NOMO-1 treated with dmso at 0.1 percent for 144 hours (cell line): Measurements from ENCODE around the gene CKAP2.
"Not testable (repeated sequence)": the region's sequence is repeated elsewhere in the genome, so short reads cannot be mapped to it uniquely, and the experiment has no call there.

Source experiments
- DNase-seq: peaks from one replicate; lab custom pipeline; 2025; ENCODE audit not compliant: unreplicated experiment; lab: John Stamatoyannopoulos, UW

CKAP2 gene

DNA sequence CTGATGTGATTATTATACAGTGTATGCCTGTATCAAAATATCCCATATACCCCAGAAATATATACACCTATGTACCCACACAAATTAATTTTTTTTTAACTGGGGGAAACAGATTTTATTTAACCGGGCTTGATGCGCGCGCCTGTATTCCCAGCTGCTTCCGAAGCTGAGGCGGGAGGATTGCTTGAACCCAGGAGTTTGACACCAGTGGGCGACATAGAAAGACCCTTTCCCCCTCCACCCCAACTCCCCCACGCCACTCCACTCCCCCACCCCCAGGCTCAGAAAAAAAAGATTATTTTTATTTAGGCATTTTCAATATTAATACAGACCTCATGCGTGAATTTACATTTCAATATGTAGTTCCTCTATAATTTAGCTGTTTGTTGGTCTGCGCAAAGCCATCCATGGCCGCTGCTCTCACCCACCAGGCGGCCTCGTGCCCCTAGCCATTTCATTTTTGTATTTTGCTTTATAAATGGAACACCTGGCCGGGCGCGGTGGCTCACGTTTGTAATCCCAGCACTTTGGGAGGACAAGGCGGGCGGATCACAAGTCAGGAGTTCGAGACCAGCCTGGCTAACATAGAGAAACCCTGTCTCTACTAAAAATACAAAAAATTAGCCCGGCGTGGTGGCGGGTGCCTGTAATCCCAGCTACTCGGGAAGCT, 4.0 kb upstream of the CKAP2 start:
- no peak for DNase-seq

DNA sequence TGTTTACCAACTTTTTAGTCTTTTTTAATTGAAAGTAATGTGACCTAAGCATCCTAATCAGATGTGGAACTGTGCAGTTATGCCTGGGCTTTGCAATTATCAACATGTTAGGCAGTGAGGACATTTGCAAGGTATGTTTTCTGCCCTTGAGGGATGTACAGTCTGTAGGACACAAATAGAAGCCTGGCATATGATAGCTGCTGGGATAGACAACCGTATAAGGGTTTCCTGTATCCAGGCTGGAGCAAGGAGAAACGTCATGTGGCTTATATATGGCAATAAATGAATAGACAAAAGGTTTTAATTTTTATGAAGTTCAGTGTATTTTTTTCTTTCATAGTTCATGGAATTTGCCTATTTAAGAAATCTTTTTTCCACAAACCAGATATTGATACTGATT, 2.8 kb upstream of the CKAP2 start:
- no peak for DNase-seq

DNA sequence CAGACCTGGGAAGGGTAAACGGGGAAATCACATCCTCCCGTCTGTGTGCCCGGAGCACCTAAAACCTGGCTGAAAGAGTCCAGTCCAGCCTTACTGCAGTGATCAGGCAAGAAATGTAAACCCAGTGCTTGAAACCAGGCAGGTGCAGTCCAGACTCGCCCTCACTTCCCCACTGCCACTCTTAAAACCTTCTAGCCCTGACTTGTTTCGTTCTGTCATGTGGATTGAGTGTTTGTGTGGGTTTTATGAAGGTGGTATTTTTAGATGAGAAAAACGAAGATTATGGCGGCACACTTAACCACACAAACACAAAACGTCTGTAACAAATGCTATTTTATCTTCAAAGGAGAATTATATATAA, 839 bp upstream of the CKAP2 start:
- peak; percentile 29 for DNase-seq

DNA sequence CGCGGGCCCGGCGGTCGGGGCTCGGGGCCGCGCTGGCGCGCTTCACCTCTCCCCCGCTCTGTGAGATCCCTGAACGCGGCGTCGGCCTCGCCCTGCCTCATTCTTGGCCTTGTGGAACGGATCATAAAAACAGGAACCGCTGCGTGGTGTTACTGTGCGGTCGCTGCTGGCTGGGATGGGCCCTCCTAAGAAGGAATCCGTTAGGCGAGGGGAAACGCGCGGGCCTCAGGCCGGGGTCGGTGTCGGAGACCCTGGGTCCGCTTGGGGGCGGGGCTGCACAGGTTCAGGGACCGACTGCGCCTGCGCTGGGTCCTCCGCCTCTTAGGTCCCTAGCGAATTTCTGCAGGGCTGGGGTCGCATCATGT, 381 bp downstream of the CKAP2 start:
- DNase-seq: peak; percentile 65

- DNase-seq: no peak
Observed at GRCh38 chr13:52459668-52460067, 4.4 kb downstream of the CKAP2 start.

GRCh38 chr13:52461265-52461664, 6.0 kb downstream of the CKAP2 start:
- no peak for DNase-seq

GRCh38 chr13:52463526-52463925, 8.2 kb downstream of the CKAP2 start:
- DNase-seq: no peak

DNA sequence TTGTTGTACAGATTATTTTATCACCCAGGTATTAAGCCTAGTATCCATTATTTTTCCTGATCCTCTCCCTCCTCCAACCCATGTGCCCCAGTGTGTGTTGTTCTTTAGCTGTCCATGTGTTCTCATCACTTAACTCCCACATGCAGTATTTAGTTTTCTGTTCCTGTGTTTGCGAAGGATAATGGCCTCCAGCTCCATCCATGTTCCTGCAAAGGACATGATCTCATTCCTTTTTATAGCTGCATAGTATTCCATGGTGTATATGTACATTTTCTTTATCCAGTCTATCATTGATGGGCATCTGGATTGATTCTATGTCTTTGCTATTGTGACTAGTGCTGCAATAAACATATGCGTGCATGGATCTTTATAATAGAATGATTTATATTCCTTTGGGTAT, 13.2 kb downstream of the CKAP2 start:
- not testable (repeated sequence) for DNase-seq

- DNase-seq: not testable (repeated sequence)
Observed at GRCh38 chr13:52480677-52481428, 25.6 kb downstream of the CKAP2 start.

DNA sequence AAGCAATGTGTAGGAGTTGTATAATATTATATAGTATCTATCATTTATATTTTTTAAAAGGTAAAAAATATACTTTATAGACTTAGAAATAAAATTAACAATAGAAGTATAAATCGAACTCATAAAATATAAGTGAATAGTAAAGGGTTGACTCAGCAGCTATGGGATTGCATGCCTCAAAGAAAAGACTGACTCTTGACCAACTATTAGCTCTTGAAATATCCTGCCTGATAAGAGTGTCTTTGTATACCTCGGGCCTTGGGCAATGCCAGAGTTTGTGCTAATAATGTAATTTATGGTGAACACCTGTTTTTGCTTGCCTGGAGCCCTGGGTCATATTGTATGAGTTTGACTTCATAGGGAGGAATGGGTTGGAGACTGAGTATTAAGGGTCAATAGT, 31.8 kb downstream of the CKAP2 start:
- DNase-seq: not testable (repeated sequence)

DNA sequence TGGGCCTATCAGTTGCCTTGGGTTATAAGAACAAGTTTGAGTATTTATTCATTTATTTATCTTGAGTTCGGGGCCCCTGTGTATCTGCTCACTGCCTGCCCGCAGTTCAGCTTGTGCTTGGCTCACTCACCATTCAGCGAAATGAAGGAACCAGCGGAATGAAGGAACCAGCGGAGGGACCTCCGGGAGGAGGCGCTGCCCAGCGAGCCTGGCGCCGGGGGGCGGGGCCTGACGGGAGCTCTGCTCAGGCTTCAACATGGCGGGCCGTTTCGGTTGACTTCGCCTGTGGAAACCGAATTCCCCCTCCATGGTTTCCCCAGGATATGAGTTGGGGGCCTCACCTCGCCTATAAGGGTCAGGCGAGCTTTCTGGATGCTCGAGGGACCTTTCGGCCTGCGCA, 33.5 kb downstream of the CKAP2 start:
- not testable (repeated sequence) for DNase-seq

DNA sequence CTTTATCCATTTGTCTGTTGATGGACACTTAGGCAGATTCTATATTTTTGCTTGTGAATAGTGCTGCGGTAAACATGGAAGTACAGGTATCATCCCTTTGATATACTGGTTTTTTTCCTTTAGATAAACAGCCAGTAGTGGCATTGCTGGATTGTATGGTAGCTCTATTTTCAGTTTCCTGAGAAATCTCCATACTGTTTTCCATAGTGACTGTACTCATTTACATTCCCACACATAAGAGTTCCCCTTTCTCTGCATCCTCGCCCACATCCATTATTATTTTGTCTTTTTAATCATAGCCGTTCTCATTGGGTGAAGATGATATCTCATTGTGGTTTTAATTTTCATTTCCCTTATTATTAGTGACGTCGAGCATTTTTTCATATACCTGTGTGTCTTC, 35.7 kb downstream of the CKAP2 start:
- DNase-seq: not testable (repeated sequence)

- not testable (repeated sequence) for DNase-seq
Observed at GRCh38 chr13:52494241-52494640, 39.0 kb downstream of the CKAP2 start.

DNA sequence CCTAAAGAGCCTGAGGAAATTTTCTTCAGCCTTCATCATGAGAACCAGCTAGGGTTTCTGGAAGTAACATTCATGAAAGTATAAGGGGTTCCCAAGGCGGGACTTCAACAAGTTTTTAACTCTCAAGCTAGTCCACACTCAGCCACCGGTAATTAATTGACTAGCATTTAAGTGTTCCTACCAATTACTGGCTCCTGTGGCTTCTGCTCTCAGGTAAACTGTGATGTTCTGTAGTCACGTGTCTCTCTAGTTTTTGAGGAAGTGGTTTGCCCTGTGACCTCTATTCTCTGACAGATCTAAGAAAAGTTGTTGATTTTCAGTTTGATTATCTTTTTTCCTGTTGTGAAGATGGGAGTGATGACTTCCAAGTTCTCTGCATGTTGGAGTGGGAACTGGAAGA, 42.7 kb downstream of the CKAP2 start:
- DNase-seq: not testable (repeated sequence)

GRCh38 chr13:52502277-52502676, 47.0 kb downstream of the CKAP2 start:
- not testable (repeated sequence) for DNase-seq

GRCh38 chr13:52505843-52506242, 50.6 kb downstream of the CKAP2 start:
- not testable (repeated sequence) for DNase-seq

- not testable (repeated sequence) for DNase-seq
Observed at GRCh38 chr13:52509532-52509931, 54.3 kb downstream of the CKAP2 start.

DNA sequence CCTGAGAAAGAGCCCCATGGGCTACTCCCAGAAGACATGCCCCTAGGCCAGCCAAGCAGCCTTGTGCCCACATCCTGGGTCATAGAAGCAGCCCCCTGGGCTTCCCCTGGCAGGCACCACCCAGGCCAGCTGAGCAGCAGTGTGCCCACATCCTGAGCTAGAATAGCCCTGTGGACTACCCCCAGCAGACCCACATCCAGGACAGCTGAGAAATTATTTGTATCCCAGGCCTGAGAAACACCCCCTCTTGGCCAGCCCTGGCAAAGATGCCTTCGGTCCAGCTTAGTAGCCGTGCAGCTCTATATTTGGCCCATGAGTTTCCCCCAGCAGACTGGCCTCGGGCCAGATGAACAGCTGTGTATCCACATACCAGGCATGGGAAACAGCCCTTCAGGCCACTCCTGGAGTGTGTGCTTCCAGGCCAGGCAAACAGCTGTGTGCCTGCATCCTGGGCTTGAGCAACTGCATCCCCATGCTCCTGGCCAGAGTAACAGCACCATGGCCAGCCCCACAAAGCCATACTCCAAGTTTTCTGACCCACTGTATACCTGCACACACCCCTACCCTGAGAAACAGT, 55.0 kb downstream of the CKAP2 start:
- DNase-seq: not testable (repeated sequence)

GRCh38 chr13:52511598-52511997, 56.3 kb downstream of the CKAP2 start:
- DNase-seq: not testable (repeated sequence)

DNA sequence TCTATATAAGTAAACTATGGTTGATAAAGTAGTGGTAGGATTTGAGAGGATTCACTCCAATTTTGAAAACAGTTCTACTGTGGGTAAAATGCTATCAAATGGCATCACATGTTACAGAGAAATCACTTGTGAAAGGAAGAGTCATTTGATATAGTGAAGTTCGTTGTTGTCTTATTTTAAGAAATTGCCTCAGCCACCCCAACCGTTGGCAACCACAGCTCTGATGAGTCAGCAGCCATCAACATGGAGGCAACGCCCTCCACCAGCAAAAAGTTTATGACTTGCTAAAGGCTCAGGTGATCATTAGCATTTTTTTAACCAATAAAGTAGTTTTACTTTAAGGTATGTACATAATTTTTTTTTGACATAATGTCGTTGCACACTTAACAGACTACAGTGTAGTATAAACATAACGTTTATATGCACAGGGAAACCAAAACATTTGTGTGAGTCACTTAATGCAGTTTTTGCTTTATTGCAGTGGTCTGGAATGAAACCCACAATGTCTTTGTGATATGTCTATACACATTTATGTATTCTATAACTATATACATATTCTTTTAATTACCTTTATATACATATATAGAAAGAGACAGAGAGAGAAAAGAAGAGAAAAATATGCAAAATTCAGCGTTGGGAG, 58.8 kb downstream of the CKAP2 start:
- DNase-seq: peak; percentile 51

GRCh38 chr13:52523323-52523722, 68.0 kb downstream of the CKAP2 start:
- DNase-seq: not testable (repeated sequence)
